Activated CD8-positive, alpha-beta memory T cell treated with anti-CD3 and anti-CD28 coated beads, Interleukin-2, amount 50 U/mL, for 24 hours (primary cell): ENCODE measurements around the gene APOA4.
"Not testable (repeated sequence)": the region's sequence is repeated elsewhere in the genome, so short reads cannot be mapped to it uniquely, and the experiment has no call there.

ENCODE experiments used
- DNase-seq: peaks from one replicate; pipeline ENCODE4 v3.0.0-alpha.2; 2020; ENCODE audit errors: extremely low read depth

Gene APOA4

DNA sequence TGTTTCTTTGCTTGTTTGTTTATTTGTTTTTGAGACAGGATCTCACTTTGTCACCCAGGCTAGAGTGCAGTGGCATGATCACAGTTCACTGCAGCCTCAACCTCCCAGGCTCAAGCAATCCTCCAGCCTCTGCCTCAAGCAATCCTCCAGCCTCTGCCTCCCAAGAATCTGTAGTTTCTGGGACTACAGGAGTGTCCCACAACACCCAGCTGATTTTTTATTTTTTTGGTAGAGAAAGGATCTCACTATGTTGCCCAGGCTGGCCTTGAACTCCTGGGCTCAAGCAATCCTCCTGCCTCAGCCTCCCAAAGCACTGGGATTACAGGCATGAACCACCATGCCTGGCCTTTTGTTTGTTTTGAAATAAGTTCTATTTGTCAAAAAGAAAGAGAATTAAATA, 21.4 kb downstream of the APOA4 start:
- not testable (repeated sequence) for DNase-seq

- DNase-seq: no peak
Observed at GRCh38 chr11:116800610-116801009, 22.5 kb downstream of the APOA4 start.

DNA sequence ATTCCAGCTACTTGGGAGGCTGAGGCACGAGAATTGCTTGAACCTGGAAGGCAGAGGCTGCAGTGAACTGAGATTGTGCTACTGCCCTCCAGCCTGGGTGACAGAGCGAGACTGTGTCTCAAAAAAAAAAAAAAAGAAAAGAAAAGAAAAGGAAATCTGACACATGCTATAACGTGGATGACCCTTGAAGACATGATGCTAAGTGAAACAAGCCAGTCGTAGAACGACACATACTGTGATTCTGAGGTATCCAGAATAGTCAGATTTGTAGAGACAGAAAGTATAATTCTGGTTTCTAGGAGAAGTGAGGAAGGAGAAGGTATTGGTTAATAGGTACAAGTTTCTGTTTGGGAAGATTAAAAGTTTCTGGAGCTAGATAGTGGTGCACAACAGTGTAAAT, 24.7 kb downstream of the APOA4 start:
- DNase-seq: no peak

- no peak for DNase-seq
Observed at GRCh38 chr11:116797816-116798215, 25.3 kb downstream of the APOA4 start.

DNA sequence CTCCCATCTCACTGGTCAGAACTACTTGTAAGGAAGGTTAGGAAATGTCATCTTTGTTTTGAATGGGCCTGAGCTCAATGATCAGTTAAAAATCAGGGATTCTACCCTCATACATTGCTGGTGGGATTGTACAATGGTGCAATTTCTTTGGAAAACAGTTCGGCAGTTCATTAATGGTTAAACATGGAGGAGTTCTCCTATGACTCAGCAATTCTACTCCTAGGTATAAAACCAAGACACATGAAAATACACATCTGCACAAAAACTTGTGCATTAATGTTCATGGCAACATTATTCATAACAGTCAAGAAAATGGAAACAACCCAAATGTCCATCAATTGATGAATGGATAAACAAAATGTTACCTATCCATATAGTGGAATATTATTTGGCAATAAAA, 26.6 kb downstream of the APOA4 start:
- DNase-seq: no peak

DNA sequence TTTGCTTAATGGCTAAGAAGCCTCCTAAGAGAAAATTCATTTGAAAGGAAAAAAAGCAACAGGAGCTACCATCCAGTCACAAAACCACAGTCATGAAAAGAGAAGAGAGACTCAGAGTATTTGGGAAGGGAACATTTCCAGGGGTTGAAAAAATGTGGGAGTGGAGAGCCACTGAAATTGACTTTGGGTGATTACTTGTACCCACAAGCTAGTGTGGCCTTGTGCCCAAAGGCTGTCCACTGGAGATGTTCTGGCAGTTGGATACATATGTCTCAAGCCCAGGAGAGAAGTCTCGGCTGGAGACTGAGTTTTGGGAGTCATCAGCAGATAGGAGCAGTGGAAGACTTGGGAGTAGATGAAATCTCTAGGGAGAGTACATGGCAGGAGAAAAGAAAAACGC, 28.3 kb downstream of the APOA4 start:
- no peak for DNase-seq

- no peak for DNase-seq
Observed at GRCh38 chr11:116793772-116794097, 29.4 kb downstream of the APOA4 start.

GRCh38 chr11:116792869-116793771, 30.0 kb downstream of the APOA4 start:
- DNase-seq: no peak

GRCh38 chr11:116792144-116792868, 30.8 kb downstream of the APOA4 start:
- DNase-seq: no peak

- DNase-seq: no peak
Observed at GRCh38 chr11:116791813-116792143, 31.3 kb downstream of the APOA4 start, which contains the start of gene APOA5. TSS of gene APOA5 (minus strand) at chr11:116791879. CDS start at chr11:116791860, 19 bp downstream.

DNA sequence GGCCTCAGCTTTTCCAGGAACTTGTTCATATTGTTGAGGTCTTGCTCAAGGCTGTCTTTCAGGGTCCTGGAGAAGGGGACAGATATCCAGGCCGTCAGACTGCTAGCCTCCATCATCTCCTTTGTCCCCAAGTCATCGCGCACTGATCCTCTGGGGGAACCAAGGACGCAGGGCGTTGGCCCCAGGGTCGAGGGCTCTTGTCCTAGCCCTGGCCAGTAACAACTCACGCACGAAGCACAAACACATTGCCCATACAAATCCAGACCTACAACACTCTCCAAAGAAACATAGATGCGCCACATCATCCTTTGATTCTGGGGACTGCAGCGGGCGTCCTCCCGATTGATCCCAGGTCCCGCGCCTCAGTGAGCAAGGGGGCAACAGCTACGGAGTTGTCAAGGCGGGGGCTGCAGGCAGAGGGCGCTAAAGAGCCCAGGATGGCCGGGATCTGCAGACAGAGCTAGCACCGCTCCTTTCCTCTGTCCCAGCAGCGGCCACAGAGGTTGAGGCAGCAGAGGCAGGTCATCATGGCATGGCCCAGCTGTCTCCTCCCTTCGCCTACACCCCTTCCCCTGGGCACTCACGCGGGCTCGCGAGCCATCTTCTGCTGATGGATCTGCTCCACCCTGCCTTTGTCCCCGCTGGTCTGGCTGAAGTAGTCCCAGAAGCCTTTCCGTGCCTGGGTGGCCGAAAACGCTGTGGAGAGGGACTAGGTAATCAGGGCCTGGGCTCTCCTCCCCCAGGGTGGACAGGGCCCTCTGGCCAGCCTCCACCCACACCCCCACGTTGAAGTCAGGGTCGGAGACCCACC, 31.9 kb downstream of the APOA4 start:
- DNase-seq: peak; percentile 38

GRCh38 chr11:116790167-116791001, 32.7 kb downstream of the APOA4 start:
- DNase-seq: no peak

DNA sequence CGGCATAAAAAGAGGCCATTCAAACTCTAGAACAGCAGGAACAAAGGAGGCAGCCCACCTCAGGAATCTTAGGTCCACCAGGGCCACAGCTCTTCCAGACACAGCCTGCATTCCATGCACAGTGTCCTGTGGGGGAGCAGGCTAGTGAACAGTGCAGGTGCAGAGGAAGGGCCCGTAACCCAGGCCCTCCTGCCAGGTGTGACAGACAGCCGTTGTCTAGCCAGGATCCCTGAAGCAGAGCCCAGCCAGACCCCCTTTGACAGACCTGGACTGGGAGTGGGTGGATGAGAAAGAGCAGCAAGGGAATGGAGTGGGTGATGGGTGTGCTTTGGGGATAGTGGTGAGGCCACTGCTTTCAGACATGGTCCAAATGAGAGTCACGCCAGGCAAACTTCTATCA, 34.1 kb downstream of the APOA4 start:
- DNase-seq: no peak

- DNase-seq: no peak
Observed at GRCh38 chr11:116788534-116788933, 34.6 kb downstream of the APOA4 start.

DNA sequence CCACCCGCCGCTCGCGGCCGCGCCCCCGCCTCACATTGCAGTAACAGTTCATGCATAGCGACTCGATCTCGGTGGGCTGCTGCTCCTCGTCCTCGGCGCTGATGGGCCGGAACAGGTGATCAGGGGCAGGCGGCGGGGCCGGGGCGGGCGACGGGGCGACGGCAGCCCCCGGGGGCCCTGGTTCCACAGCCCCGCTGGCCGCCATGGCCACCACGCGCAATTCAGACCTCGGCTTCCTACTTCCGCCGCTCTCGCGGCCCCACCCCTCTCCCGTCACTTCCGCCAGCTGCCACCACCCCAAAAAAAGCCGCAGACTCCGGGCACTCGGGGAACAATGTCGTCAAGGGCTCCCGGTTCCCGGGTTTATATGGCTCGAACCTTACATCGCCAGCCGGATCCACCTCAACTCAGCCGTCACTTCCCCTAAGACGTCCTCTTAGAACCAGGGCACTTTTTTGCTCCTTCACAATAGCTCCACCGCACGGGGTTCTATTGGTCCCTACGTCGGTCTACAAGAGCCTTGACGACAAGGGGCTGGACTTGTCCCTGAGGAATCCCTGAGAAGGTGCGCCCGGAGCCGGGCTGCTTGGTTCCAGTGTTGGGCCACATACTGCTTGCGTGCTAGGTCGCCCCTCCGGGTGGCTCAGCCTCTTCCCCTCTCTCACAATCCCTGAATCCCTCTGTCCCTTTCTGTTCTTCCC, 35.2 kb downstream of the APOA4 start, which contains the start of gene ZPR1:
ZPR1 (minus strand) TSS at position 238 of the 701 bp plus-strand sequence; CDS start at position 205, 33 bp downstream.
- peak; percentile 66 for DNase-seq

DNA sequence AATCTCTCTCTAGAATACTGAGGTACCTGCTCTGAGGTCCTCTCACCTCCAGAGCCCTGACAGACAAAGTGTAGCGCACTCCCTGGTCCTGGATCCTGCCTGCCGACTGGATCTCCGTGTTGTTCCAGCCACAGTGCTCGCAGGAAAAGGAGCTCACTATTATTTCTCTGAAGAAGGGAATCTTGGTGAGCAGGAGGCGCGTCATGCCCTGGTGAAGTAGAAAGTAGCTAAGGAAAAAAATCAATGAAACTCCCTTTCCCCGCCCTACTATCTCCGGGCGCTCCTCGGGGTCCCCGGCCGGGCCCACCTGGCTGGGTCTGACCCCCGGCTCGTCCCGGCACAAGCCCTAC, 35.7 kb downstream of the APOA4 start:
- no peak for DNase-seq

DNA sequence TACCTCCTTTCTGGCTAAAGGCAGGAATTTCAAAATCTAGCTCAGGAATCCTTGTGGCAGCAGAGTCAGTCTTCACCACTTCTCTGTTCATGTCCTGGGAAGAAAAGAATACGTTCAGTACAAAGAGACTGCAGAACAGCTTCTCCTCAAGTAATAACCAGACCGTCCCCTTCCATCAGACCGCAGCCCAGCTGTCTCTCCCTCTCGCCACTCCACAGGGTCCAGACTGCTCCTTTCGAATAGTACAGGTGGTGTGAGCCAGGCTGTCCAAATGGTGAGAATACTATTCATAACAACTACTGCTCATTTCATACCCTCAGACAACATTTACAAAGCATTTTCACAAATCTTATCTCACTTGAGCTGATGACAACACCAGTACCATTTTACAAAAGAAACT, 36.1 kb downstream of the APOA4 start:
- no peak for DNase-seq

- no peak for DNase-seq
Observed at GRCh38 chr11:116786326-116786725, 36.8 kb downstream of the APOA4 start.

- no peak for DNase-seq
Observed at GRCh38 chr11:116782728-116783127, 40.4 kb downstream of the APOA4 start.

- DNase-seq: no peak
Observed at GRCh38 chr11:116778556-116778955, 44.5 kb downstream of the APOA4 start.

DNA sequence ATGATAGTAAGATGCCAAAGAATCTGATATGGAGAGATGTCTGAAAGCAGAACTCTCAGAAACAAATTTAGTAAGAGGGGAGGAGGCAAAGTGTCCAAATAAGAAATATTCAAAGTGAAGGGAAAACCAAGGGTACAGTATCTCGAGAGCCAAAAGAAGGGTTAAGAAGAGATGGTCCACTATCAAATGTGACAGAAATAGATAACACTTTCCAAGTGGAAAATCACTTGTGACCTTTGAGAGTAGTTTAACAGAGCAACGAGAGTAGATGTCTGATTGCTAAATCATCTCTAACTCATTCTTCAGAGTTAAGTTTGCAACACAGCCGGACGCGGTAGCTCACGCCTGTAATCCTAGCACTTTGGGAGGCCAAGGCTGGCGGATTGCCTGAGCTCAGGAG, 46.0 kb downstream of the APOA4 start:
- no peak for DNase-seq
